ENCODE results near the gene RAB27A.
"Not testable (repeated sequence)": the region's sequence is repeated elsewhere in the genome, so short reads cannot be mapped to it uniquely, and the experiment has no call there.

The RAB27A gene

DNA sequence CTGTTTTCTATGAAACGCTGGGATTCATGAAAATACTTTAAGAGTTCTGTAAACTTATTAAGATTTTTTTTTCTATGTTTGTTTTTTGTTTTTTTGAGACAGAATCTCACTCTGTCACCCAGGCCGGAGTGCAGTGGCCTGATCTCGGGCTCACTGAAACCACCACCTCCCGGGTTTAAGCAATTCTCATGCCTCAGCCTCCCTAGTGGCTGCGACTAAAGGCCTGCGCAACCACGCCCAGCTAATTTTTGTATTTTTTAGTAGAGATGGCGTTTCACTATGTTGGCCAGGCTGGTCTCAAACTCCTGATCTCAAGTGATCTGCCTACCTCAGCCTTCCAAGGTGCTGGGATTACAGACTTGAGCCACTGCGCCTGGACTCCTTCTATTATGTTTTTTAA, 39.7 kb downstream of the RAB27A start:
- not testable (repeated sequence) for DNase-seq

DNA sequence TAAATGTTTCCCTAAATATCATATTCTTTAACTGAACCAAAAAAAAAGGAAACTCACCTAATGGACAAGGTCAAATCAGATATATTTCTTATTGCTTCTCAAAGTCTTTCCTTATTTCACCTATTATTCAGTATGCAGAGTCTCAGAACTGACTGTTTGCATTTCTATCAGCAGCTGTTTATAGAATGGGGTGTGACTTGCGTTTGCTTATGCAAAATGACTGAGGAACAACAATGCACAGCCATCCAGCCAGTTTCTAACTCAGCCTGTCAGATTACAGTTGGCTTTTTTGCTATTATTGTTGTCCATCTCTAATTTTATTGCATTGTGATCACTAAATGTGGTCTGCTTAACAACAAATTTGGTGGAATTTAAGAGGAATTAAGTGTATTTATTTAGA, 40.7 kb downstream of the RAB27A start:
- no peak for DNase-seq

DNA sequence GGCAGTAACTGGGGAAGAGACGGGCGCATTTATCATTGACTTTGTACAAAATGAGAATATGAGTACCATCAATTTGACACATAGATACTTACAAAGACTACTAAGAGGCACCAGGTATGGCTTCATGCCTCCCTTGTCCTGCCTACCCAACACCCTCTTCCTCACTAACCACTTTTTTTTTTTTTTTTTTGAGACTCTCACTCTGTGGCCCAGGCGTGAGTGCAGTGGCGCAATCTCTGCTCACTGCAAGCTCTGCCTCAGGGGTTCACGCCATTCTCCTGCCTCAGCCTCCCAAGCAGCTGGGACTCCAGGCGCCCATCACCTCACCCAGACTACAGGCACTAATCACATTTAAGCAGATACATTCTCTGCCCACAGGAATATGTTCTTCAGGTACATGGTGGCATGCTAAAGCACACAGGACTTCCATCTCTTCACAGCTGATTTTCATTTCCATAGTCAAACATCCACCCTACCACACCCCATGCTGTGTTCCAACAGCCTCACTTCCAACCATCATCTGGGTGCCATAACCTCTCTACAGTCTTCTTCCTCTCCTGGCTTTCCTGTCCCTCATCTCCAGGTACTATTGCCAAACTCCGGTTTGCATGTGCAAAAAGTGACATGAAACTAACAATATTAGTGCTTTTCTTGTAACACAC, 41.7 kb downstream of the RAB27A start:
- no peak for DNase-seq

DNA sequence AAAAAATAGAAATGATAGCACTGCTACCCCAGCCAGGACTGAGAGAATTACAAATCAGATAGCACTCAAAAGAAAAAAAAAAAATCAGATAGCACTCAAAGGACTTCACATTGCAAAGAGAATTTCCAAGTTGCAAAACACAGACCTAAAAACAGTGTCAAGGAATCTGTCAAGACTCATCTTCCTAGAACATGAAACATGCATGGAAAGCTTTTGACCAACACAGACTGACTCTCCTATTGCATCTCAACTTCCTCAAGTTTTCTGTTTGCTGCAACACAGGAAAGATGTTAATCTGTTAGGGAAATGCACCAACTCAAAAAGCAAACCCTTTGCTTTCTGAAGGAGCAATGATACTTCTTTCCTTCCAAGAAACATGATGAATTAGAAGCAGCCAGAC, 42.3 kb downstream of the RAB27A start:
- DNase-seq = no peak

DNA sequence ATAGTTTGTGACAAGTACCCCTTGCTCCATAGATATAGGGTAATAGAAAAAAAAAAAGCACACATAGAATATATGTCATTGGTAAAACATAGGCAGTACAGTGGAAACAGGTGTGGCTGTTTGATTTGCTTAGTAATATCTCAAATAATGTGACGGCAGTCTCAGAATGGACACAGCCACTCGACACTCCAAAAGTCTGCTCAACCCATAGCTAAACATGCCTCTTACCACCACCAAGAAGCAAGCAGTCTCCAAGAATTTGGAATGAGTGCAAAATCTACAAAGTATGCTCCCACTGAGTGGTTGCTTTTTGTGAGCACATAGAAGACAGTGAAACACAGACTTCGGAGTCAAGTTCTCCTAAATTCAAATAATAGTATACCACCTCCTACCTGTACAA, 43.0 kb downstream of the RAB27A start:
- DNase-seq = no peak

DNA sequence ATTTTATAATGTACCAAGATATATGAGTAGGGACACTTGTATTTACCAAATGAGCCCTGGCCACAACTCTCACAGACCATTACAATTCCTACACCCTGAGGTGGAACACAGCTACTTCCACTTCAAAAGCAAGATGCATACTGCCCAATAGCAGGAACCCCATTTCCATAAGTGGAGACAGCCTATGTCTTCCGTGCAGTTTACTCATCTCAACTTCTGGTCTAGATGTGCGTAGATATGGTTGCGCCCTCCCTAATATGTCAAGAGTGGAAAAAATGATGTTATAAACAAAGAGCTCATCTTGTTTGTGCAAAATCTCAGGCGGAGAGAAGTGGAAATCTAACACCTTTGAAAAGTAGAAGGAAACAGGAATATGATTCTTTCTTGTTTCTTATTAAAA, 44.6 kb downstream of the RAB27A start:
- no peak for DNase-seq

DNA sequence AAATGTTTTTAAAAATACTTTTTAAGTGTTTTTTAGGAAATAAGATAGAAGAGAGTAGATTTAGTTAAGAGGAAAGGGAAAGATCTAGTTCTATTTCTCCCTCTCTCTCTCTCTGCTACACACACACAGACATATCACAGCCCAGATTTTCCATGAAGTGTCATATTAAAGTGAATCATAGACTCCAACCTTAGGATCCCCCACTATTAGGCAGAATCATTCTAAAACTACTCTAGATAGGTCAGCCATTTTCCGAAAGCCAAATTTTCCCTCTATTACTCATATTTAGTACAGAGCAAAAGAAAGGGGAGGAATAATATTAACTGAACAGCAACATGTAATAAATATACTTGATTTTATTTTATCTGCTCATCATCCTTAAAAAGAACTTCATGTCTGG, 47.7 kb downstream of the RAB27A start:
- DNase-seq = no peak

DNA sequence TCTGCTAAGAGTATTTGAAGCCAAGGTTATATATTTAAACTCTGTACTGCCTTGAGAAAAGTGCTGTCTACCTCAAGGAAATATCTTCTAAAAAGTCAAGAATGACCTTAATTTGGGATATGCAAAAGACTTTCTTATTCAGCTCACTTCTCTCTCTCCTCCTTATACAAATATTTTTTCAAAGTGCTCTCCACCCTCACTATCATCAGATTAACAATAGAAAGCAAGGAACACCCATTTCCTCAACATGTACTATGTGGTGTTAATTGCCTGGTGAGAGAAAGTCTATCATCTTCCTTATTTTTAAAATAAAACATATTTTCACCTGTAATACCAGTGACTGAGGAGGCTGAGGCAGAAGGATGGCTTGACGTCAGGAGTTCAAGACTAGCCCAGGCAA, 48.4 kb downstream of the RAB27A start:
- DNase-seq = no peak

DNA sequence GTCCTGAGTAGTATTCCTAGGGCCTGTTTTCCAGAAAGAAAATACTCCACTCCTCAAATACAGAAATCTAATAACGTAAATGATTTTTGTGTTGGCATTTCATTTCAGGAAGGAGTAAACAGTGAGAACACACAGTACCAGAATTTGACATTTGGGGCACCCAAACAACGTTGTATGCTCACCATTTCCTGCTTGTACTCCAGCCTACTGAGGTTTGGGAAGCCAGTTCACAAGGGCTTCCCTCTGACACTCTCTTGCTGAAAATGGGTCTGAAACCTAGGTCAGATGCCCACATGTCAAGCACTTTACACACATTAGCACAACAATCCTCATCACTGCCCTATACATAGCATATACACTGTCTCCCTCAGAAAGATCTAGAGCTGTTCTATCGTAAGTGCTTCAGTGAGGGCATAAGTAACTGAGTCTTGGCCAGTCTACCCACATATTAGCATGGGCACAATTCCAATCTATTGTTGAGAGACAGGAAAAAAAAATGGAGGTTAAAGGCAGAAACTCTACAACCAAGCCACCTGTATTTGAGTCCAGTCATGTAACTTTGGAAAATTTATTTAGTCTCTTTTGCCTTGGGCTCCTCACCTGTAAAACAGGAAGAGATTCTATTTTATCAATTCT, 49.4 kb downstream of the RAB27A start:
- no peak for DNase-seq

DNA sequence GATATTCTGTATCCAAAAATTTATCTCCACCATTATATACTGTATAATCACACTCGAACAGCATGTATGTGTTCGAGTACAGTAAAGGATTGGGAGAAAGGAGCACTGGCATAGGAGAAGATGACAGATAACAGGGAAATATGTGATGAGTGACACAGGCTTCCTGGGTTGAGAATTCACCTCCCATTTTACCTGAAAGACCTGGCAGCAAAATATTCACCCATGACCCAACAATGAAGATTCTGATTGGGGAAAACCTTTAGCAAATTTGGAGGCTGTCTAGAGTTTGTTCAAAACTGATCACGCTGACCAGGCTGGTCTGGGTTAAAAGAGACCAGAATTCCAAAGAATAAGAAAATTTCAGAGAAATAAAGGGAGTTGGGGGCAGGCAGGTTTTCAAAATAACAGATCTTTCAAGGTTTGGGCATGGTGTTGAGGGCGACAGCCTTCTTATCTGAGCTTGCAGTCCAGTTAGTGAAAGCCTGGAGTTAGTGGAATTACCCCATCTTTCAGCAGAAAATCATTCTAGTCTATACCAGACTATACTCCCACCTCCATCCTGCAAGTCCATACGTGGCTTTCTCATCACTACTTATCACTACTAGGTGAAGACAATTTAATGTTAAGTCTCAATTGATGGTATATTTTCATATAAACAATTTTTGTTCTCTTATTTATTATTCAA, 50.0 kb downstream of the RAB27A start:
- DNase-seq = no peak

DNA sequence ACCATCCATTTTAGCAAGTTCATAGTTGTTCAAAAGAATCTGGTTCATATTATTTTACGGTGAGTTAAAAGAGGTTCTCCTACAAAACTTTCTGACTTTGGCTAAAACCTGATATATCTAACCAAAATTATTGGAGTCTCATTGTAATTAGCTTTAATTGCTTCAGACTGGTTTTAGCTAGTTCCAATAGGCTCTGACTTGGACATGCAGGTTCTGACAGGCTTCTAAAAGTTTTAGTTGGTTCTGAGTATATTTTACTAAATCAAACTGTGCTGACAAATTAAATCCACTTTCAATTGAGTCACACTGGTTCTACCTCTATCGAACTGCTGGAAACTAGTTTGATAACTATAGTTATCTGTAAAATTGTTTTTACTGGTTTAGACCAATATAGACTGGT, 50.7 kb downstream of the RAB27A start:
- DNase-seq = no peak

DNA sequence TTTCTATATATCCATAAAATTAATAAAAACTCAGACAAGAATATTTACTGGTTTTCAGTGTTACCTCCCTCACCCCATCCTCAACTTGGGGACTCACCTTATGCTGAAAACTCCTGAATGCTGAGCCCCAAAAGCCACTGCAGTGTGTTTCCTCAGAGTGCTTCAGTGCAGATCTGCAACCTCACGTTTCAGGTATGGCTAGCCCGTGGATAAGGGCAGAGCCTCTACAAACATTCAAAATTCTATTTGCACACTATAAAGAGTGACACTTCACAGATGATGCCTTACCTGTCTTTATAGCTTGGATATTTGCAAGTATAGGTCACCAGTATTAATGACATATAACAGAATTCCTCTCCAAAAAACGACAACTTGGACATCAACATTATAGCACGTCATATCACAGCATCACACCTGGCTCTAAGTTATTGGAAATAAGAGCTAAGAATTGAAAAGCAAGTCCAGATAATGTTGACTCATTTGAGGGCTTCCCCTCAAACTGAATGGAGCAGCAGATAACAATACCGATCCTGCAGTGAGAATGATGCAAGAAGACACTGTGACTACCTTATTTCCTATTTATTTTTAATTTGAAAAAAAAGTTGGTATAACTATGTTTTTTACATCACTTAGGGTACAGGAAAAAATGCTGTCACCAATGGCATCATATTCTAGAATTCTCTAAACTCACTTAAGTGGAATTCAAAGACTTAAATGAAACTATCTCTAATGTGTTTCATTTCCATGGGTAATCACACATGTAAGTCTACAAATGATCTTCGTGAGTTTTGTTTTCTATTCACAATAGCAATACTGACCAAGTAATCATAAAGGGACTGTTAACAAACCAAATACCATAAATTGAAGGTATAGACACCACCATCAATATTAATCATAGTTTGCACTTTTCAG, 52.1 kb downstream of the RAB27A start:
- no peak for DNase-seq

DNA sequence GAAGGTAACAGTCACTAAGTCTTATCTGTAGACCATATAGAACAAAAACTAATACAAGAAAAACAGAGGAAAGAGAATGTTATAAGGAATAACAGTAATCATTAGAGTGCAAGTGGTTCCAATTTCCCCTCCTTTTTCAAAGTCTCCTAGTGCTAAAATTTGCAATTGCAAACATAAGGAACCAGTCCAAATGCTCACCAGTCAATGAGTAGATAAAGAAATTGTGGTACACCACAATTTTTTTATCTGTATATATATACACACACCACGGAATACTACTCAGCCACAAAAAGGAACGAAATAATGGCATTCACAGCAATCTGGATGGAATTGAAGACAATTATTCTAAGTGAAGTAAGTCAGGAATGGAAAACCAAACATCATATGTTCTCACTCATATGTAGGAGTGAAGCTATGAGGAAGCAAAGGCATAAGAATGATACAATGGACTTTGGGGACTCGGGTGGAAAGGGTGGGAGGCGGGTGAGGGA, 54.0 kb downstream of the RAB27A start:
- DNase-seq = no peak

DNA sequence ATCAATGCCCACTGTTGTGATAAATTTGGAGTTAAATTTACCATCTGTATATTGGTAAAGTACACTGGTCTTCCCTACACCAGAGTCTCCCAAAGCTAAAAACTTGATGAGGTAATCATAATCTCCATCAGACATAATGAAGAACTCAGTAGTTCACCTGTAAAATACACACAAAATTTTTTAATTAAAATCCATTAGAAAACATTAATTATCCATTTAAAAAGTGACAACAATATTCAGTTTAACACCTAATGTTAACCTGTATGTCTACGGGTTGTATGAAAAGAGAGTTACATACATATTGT, 54.9 kb downstream of the RAB27A start:
- no peak for DNase-seq

DNA sequence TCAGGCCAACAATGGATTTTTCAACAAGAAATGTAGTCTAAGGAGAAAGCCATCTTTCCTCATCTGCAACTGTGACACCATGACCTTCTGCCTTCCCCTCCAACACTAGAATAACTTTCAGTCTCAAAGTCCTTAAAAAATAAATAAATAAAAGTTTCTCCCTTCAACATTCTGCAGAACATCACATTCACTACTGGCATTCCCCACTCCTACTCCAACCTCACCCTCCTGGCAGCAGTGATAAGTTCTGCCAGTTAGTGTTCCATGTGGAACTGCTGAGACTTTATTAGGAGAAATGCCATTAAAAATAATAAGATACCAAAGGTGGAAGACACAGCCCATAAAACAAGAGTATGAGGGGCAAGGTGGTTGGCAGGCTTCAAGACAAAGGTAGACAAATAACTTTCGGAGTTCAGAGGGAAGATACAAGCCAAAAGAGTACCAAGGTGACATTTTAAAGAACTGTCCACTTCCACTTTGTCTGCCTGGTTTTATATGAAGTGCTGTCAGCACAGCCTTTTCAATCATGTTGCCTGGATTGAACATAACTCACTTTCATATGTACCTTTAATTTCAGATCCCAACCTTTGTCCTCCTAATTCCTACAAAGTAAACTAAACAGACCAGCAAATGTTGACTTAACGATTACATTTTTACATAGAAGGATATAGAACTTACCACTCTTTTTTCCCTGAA, 55.4 kb downstream of the RAB27A start:
- no peak for DNase-seq

DNA sequence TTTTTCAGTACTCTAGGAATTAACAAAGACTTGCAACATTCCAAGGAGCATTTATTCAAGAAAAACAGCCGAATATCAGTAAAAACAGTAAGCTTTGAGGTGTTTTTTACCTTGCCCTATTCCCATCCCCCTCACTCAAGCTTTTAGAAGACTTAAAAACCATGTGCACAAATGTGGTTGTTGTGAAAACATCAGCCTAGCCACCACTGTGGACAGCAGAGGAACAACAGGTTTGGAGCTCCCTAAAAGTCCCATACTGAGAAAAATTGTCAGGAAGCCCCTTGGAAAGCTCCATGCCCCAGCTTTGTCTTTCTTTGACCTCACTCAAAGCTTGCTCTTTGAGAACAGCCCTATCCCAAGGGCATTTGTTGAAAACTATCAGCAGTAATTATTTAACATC, 58.2 kb downstream of the RAB27A start:
- no peak for DNase-seq

DNA sequence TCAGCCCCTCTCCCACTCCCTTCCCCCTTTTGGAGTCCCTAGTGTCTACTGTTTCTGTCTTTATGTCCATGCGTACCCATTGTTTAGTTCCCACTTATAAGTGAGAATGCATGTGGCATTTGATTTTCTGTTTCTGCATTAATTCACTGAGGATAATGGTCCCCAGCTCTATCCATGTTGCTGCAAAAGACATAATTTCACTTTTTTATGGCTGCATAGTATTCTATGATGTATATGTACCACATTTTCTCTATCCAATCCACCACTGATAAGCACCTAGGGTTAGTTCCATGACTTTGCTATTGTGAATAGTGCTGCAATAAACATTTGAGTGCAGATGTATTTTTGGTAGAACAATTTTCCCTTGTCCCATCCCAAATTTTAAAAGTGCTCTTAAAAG, 58.7 kb downstream of the RAB27A start:
- DNase-seq = no peak

DNA sequence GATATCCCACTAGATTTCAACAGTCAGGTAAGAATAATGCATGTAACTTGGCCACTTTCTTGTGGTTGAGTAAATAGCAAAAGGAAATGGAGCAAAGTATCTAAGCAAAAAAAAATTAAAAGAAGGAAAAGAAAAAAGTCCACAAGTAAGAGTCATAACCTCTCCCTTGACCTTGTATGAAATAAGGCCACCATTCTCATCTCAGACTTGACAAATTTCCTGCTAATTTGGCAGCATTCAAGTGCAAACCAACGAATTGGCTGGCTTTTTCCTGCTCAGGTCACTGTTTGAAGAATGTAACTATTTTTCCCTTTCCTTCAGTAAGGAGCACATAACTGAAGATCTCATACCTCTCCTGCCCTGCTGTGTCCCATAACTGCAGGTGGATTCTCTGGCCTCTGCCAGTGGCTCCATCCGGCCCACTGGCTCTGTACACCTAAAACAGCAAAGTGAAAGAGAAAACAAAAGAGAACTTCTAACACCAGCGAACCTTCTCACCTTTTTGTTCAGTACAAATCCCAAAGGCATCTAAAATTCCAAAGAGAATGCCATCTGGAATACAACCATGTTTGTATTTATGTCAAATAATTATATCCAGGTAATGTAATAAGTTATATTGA, 59.5 kb downstream of the RAB27A start:
- DNase-seq = no peak

DNA sequence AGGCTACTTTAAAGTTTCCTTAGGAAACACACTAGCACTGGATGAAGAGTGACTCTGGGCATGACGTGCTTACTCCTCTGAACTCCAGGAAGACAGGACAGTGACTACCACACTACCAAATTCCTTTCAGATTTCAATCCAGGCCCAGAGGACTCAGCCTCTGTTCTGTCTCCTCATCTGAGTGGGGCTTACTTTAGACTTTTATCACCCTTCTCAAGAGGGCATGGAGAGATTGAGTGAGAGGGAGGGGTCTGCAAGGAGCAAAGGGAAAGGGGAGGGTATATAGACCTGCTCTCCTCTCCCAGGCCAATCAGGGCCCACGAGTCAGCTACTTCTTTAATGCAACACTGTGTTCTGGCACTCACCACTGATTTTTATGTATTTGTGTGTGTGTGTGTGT, 63.5 kb downstream of the RAB27A start:
- no peak for DNase-seq

DNA sequence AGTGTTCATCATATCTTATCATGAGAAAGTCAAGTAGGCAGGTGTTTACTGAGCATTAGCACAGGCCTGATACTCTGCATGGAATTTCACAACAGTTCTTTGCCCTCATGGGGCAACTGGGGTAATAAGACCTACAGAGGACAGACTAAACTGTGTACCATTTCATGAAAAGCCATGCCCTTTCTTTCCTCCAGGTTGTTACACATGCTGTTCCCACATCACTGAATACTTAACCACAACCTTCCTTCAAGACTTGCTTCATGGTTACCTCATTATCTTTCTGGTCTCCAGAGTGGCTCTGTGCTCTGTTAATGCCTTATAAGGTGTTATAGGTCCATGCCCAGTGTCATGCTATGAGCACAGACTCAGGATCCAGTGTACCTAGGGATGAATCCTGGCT, 64.7 kb downstream of the RAB27A start:
- no peak for DNase-seq

DNA sequence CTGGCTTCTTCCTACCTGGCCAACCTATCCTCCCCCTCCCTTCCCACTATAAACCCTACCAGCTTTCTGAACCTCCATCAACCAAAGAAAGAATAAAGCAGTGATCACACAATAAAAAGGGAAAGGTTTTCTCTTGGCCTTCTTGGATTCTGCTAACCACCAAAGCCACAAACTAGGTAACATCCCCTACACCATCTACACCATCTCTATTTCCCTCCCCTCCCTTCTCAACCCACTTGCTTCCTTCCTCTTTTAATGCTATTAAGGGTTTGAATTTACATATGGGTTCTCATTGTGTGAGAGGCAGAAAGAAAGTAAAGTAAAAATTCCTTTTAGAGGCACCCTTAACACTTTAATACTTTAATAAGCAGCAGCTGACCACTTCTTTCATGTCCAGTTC, 67.0 kb downstream of the RAB27A start:
- DNase-seq = no peak
